ENCODE results near the gene PTPRM.

The PTPRM gene

GRCh38 chr18:7630731-7631442 lies 63.8 kb downstream of the PTPRM start:
- no peak for DNase-seq

- no peak for DNase-seq
Observed at GRCh38 chr18:7632152-7633098, 65.3 kb downstream of the PTPRM start.

- DNase-seq, result no peak
Observed at GRCh38 chr18:7633171-7633570, 66.1 kb downstream of the PTPRM start.

GRCh38 chr18:7635948-7636347 lies 68.8 kb downstream of the PTPRM start:
- no peak for DNase-seq

GRCh38 chr18:7637269-7637668 lies 70.2 kb downstream of the PTPRM start:
- DNase-seq, result no peak

GRCh38 chr18:7638321-7638720 lies 71.2 kb downstream of the PTPRM start:
- no peak for DNase-seq

- DNase-seq, result no peak
Observed at GRCh38 chr18:7641813-7642212, 74.7 kb downstream of the PTPRM start.

- no peak for DNase-seq
Observed at GRCh38 chr18:7642331-7642890, 75.3 kb downstream of the PTPRM start.

GRCh38 chr18:7645756-7646155 lies 78.6 kb downstream of the PTPRM start:
- DNase-seq, result no peak

GRCh38 chr18:7646174-7646886 lies 79.2 kb downstream of the PTPRM start:
- no peak for DNase-seq

GRCh38 chr18:7647500-7647899 lies 80.4 kb downstream of the PTPRM start:
- DNase-seq, result no peak

GRCh38 chr18:7657050-7657449 lies 89.9 kb downstream of the PTPRM start:
- DNase-seq, result no peak

GRCh38 chr18:7657937-7658336 lies 90.8 kb downstream of the PTPRM start:
- no peak for DNase-seq

- no peak for DNase-seq
Observed at GRCh38 chr18:7658701-7659100, 91.6 kb downstream of the PTPRM start.

- no peak for DNase-seq
Observed at GRCh38 chr18:7661207-7661606, 94.1 kb downstream of the PTPRM start.

- no peak for DNase-seq
Observed at GRCh38 chr18:7662866-7663265, 95.8 kb downstream of the PTPRM start.

GRCh38 chr18:7663366-7664312 lies 96.5 kb downstream of the PTPRM start:
- no peak for DNase-seq

GRCh38 chr18:7666195-7666776 lies 99.2 kb downstream of the PTPRM start:
- DNase-seq, result no peak

GRCh38 chr18:7668392-7668791 lies 101.3 kb downstream of the PTPRM start:
- no peak for DNase-seq

GRCh38 chr18:7669361-7669760 lies 102.2 kb downstream of the PTPRM start:
- no peak for DNase-seq

- no peak for DNase-seq
Observed at GRCh38 chr18:7671105-7671504, 104.0 kb downstream of the PTPRM start.

All from NCI-H774 (cell line).